Keratinocyte (primary cell): Measurements from ENCODE around the gene ANKRD27. TPM values are rescaled to one million over a fixed set of nuclear protein-coding genes. Genes with fewer than 3 reads are reported as not detected.

Experiments used
- DNase-seq: peaks from one replicate; pipeline ENCODE4 v3.0.0-alpha.2; 2011; ENCODE audit warnings: low read depth, missing footprints, low spot score
- FAIRE-seq: peaks from 2 replicates; lab custom pipeline; 2011; peaks lifted over from hg19 to GRCh38; lab: Jason Lieb, UNC
- H2AFZ ChIP-seq: 2 replicates; pipeline ENCODE4 v1.6.0; 2012; ENCODE audit warnings: low read length, control low read depth, inconsistent platforms; ENCODE audit not compliant: control insufficient read depth
- H3K27ac ChIP-seq: 2 replicates; pipeline ENCODE4 v1.5.1; 2011; ENCODE audit warnings: low read length; ENCODE audit not compliant: control insufficient read depth, insufficient read depth
- H3K27me3 ChIP-seq: 3 replicates; pipeline ENCODE4 v1.6.0; 2011; ENCODE audit warnings: low read length; ENCODE audit not compliant: control insufficient read depth, insufficient read depth; ENCODE audit errors: extremely low read depth
- H3K36me3 ChIP-seq, 2 experiments: 2 replicates in 1 of 2; 3 replicates in 1 of 2; pipeline ENCODE4 v1.5.1; 2011; ENCODE audit warnings: low read length in 2 of 2, mild to moderate bottlenecking in 1 of 2; ENCODE audit not compliant: control insufficient read depth in 2 of 2, insufficient read depth in 2 of 2; ENCODE audit errors: extremely low read depth in 1 of 2
- H3K4me1 ChIP-seq: 3 replicates; pipeline ENCODE4 v1.5.1; 2011; ENCODE audit warnings: low read length; ENCODE audit not compliant: control insufficient read depth, insufficient read depth; ENCODE audit errors: extremely low read depth
- H3K4me2 ChIP-seq: 3 replicates; pipeline ENCODE4 v1.6.0; 2011; ENCODE audit warnings: low read depth, low read length; ENCODE audit not compliant: control insufficient read depth, insufficient read depth; ENCODE audit errors: extremely low read depth
- H3K4me3 ChIP-seq, 3 experiments: fragments of 200-600 bp in 1 of 3; sonication (generic) in 1 of 3; 2 replicates in 2 of 3; 3 replicates in 1 of 3; pipeline ENCODE4 v1.5.1; 2011 to 2016; ENCODE audit warnings: low read length in 3 of 3, mild to moderate bottlenecking in 3 of 3, control low read depth in 2 of 3, inconsistent platforms in 1 of 3, low read depth in 1 of 3, mixed read lengths in 1 of 3, mixed run types in 1 of 3, moderate library complexity in 1 of 3; ENCODE audit not compliant: control insufficient read depth in 2 of 3, insufficient read depth in 2 of 3; ENCODE audit errors: extremely low read depth in 1 of 3
- H3K79me2 ChIP-seq: 2 replicates; pipeline ENCODE4 v1.6.0; 2012; ENCODE audit warnings: low read length; ENCODE audit not compliant: control insufficient read depth, insufficient read depth
- H3K9ac ChIP-seq: 3 replicates; pipeline ENCODE4 v1.6.0; 2011; ENCODE audit warnings: low read length; ENCODE audit not compliant: control insufficient read depth, insufficient read depth; ENCODE audit errors: extremely low read depth
- H3K9me1 ChIP-seq: 3 replicates; pipeline ENCODE4 v1.6.0; 2011; ENCODE audit warnings: low read length; ENCODE audit not compliant: control insufficient read depth, insufficient read depth; ENCODE audit errors: extremely low read depth
- H3K9me3 ChIP-seq: 2 replicates; pipeline ENCODE4 v1.5.1; 2012; ENCODE audit warnings: low read depth, low read length; ENCODE audit not compliant: control insufficient read depth
- H4K20me1 ChIP-seq: 3 replicates; pipeline ENCODE4 v1.6.0; 2011; ENCODE audit warnings: low read length; ENCODE audit not compliant: control insufficient read depth, insufficient read depth; ENCODE audit errors: extremely low read depth
- CTCF ChIP-seq, 3 experiments: IDR thresholded peaks in 1 of 3; conservative IDR thresholded peaks in 1 of 3; optimal IDR thresholded peaks in 1 of 3; 2 replicates in 2 of 3; 3 replicates in 1 of 3; pipeline versions ENCODE3 to v1.5.1; 2011; ENCODE audit warnings: low read length in 3 of 3, mild to moderate bottlenecking in 3 of 3, moderate library complexity in 2 of 3, control low read depth in 1 of 3, inconsistent platforms in 1 of 3; ENCODE audit not compliant: insufficient read depth in 2 of 3; ENCODE audit errors: extremely low read depth in 1 of 3
- EZH2 ChIP-seq: IDR thresholded peaks from one replicate; pipeline ENCODE4 v1.6.1; 2012; ENCODE audit warnings: inconsistent platforms, mild to moderate bottlenecking, low read length, moderate library complexity
- dilution Hi-C: fragments of 300-500 bp; cut with MboI; formaldehyde crosslinking; loops from one replicate; pipeline ENCODE4 v1.7.0; 2020; ENCODE audit warnings: low sequenced_read_pairs; ENCODE audit not compliant: extremely low pct_ligation_motif_present
- polyA plus RNA-seq, 5 experiments: library from polyadenylated mRNA; depleted of rRNA in 3 of 5; stranded (reverse) in 3 of 5; stranded (forward) in 1 of 5; unstranded in 1 of 5; fragments of >200 nt; gene quantifications; 1 replicate in 1 of 5; 2 replicates in 3 of 5; 3 replicates in 1 of 5; pipeline versions ENCODE4 v1.2.1 to v1.2.3, GENCODE V29; 2011 to 2012; ENCODE audit warnings: missing spikeins in 2 of 5, low read depth in 1 of 5, low replicate concordance in 1 of 5

The ANKRD27 gene
- polyA plus RNA-seq, 1 donor (not counting 4 experiments of a cell fraction or from before 2014, with no cell fraction given): 34.5 TPM

GRCh38 chr19:32563761-32564160 lies 111.2 kb downstream of the ANKRD27 start:
- no peaks in the 10 kb centered on the region for H4K20me1 ChIP-seq
- no peak overlapping the region for H3K4me2 ChIP-seq
- H3K9me3 ChIP-seq: no peaks in the 10 kb centered on the region
- H3K9me1 ChIP-seq: no peaks in the 10 kb centered on the region
- TF ChIP-seq CTCF (optimal IDR thresholded peaks at IDR 0.05 in 1 of 3, IDR thresholded peaks at IDR 0.05 in 1 of 3, conservative IDR thresholded peaks at IDR 0.05 in 1 of 3; ENCODE audit: extremely low read depth in 1 of 3, insufficient read depth in 2 of 3, low read length in 3 of 3) (no peak), EZH2 (no peak)
- no peak for DNase-seq
- no peak overlapping the region for H3K4me3 ChIP-seq
- no peak overlapping the region for H3K9ac ChIP-seq
- no peaks in the 10 kb centered on the region for H3K4me1 ChIP-seq
- no peaks in the 10 kb centered on the region for H3K27me3 ChIP-seq
- FAIRE-seq: no peak
- no peak overlapping the region for H3K27ac ChIP-seq
- no peaks in the 10 kb centered on the region for H3K36me3 ChIP-seq
- H3K79me2 ChIP-seq: no peaks in the 10 kb centered on the region
- no peak overlapping the region for H2AFZ ChIP-seq
- dilution Hi-C loops: no loop called here

- TF ChIP-seq EZH2 (no peak), CTCF (optimal IDR thresholded peaks at IDR 0.05 in 1 of 3, IDR thresholded peaks at IDR 0.05 in 1 of 3, conservative IDR thresholded peaks at IDR 0.05 in 1 of 3; ENCODE audit: extremely low read depth in 1 of 3, insufficient read depth in 2 of 3, low read length in 3 of 3) (no peak)
- Histone ChIP-seq H3K36me3 (no peaks in the 10 kb centered on the region), H4K20me1 (no peaks in the 10 kb centered on the region), H3K27me3 (no peaks in the 10 kb centered on the region), H3K9me1 (no peaks in the 10 kb centered on the region), H3K4me2 (no peak overlapping the region), H2AFZ (no peak overlapping the region), H3K4me3 (no peak overlapping the region), H3K4me1 (no peaks in the 10 kb centered on the region), H3K27ac (no peak overlapping the region), H3K79me2 (no peaks in the 10 kb centered on the region), H3K9ac (no peak overlapping the region), H3K9me3 (no peaks in the 10 kb centered on the region)
- DNase-seq (no peak), FAIRE-seq (no peak)
- dilution Hi-C loops: no loop called here
Observed at GRCh38 chr19:32558607-32559228, 116.3 kb downstream of the ANKRD27 start.
